IMR-90 (cell line): ENCODE measurements around the gene CDH26. TPM values are rescaled to one million over a fixed set of nuclear protein-coding genes. Genes with fewer than 3 reads are reported as not detected.
A peak's percentile ranks its signal among the peaks of the same experiment; 100 is the strongest.

Experiments used
- ATAC-seq: fragments of 200-7000 bp; cut with Tn5 transposase; 2 replicates; pipeline ENCODE4 v1.9.1; 2020; ENCODE audit warnings: low read depth, mild to moderate bottlenecking, moderate library complexity
- BruUV-seq: library from RNA; stranded (reverse); fragments of 400-500 nt; replicated peaks from 2 replicates; lab custom pipeline; 2021; lab: Mats Ljungman, UMichigan
- CTCF ChIA-PET: fragments of 300-600 bp; formaldehyde crosslinking; extraction: SDS; loops from one replicate; lab custom pipeline; 2021; ENCODE audit warnings: antibody characterized with exemption; lab: Yijun Ruan, JAX
- POLR2A ChIA-PET: fragments of 300-600 bp; sonication (Branson Sonifier 250); formaldehyde crosslinking; loops from one replicate; lab custom pipeline; 2022; ENCODE audit warnings: antibody characterized with exemption; ENCODE audit not compliant: unreplicated experiment; lab: Charles Lee
- DNase-seq: peaks from one replicate; pipeline ENCODE4 v3.0.0; 2013
- H2AFZ ChIP-seq: replicated peaks from 2 replicates; pipeline ENCODE3; 2013; ENCODE audit warnings: low read length, mild to moderate bottlenecking; ENCODE audit not compliant: poor library complexity
- H2AK5ac ChIP-seq: 2 replicates; pipeline ENCODE4 v1.6.1; 2013; ENCODE audit warnings: low read depth, low read length, inconsistent platforms
- H2AK9ac ChIP-seq: replicated peaks from 2 replicates; pipeline ENCODE3; 2013; ENCODE audit warnings: mild to moderate bottlenecking, low read depth, low read length, moderate library complexity; ENCODE audit not compliant: poor library complexity
- H2BK120ac ChIP-seq: 2 replicates; pipeline ENCODE4 v1.6.1; 2013; ENCODE audit warnings: low read depth, low read length, inconsistent platforms
- H2BK15ac ChIP-seq: 3 replicates; pipeline ENCODE4 v1.6.1; 2013; ENCODE audit warnings: low read depth, low read length, inconsistent platforms
- H2BK20ac ChIP-seq: 2 replicates; pipeline ENCODE4 v1.6.1; 2013; ENCODE audit warnings: low read depth, mild to moderate bottlenecking, inconsistent platforms, low read length, moderate library complexity
- H2BK5ac ChIP-seq: 2 replicates; pipeline ENCODE4 v1.6.1; 2013; ENCODE audit warnings: mild to moderate bottlenecking, low read depth, low read length, inconsistent platforms; ENCODE audit not compliant: poor library complexity, severe bottlenecking
- H3K14ac ChIP-seq: replicated peaks from 2 replicates; pipeline ENCODE4 v1.6.1; 2013; ENCODE audit warnings: low read depth, low read length, inconsistent platforms
- H3K18ac ChIP-seq: 2 replicates; pipeline ENCODE4 v1.6.1; 2013; ENCODE audit warnings: low read depth, low read length, control low read depth
- H3K23ac ChIP-seq: 2 replicates; pipeline ENCODE4 v1.6.1; 2013; ENCODE audit warnings: low read depth, low read length, inconsistent platforms
- H3K27ac ChIP-seq: 2 replicates; pipeline ENCODE4 v1.5.1; 2013; ENCODE audit warnings: mild to moderate bottlenecking, control low read depth, low read length; ENCODE audit not compliant: insufficient read depth
- H3K27me3 ChIP-seq: 2 replicates; pipeline ENCODE4 v1.6.1; 2013; ENCODE audit warnings: low read length; ENCODE audit not compliant: control insufficient read depth, insufficient read depth
- H3K36me3 ChIP-seq: 2 replicates; pipeline ENCODE4 v1.6.1; 2013; ENCODE audit warnings: low read length, mixed read lengths; ENCODE audit not compliant: control insufficient read depth, insufficient read depth
- H3K4ac ChIP-seq: 2 replicates; pipeline ENCODE4 v1.6.1; 2013; ENCODE audit warnings: low read depth, low read length, inconsistent platforms
- H3K4me1 ChIP-seq: 2 replicates; pipeline ENCODE4 v1.6.1; 2013; ENCODE audit warnings: low read length, mixed read lengths; ENCODE audit not compliant: control insufficient read depth, insufficient read depth
- H3K4me2 ChIP-seq: 2 replicates; pipeline ENCODE4 v1.6.1; 2013; ENCODE audit warnings: low read depth, mild to moderate bottlenecking, control low read depth, low read length, moderate library complexity
- H3K4me3 ChIP-seq: 2 replicates; pipeline ENCODE4 v1.5.1; 2013; ENCODE audit warnings: low read depth, mild to moderate bottlenecking, control low read depth, low read length, moderate library complexity; ENCODE audit not compliant: insufficient read depth
- H3K56ac ChIP-seq: 2 replicates; pipeline ENCODE4 v1.6.1; 2013; ENCODE audit warnings: low read length, inconsistent platforms; ENCODE audit not compliant: insufficient read depth; ENCODE audit errors: extremely low read depth
- H3K79me1 ChIP-seq, 2 experiments: 2 replicates each; pipeline ENCODE4 v1.6.1; 2013; ENCODE audit warnings: low read length in 2 of 2, inconsistent platforms in 1 of 2, low read depth in 1 of 2
- H3K9ac ChIP-seq: 2 replicates; pipeline ENCODE4 v1.6.1; 2013; ENCODE audit warnings: low read depth, low read length, control low read depth
- H3K9me1 ChIP-seq: 2 replicates; pipeline ENCODE4 v1.6.1; 2013; ENCODE audit warnings: low read length, inconsistent platforms; ENCODE audit not compliant: insufficient read depth
- H3K9me3 ChIP-seq: 2 replicates; pipeline ENCODE4 v1.6.1; 2013; ENCODE audit warnings: low read length; ENCODE audit not compliant: control insufficient read depth, insufficient read depth
- H4K20me1 ChIP-seq: 2 replicates; pipeline ENCODE4 v1.6.1; 2013; ENCODE audit warnings: low read length, inconsistent platforms; ENCODE audit not compliant: insufficient read depth
- H4K5ac ChIP-seq: 2 replicates; pipeline ENCODE4 v1.6.1; 2013; ENCODE audit warnings: mild to moderate bottlenecking, low read depth, low read length, control low read depth
- H4K8ac ChIP-seq, 2 experiments: 2 replicates each; pipeline ENCODE4 v1.6.1; 2013; ENCODE audit warnings: low read depth in 2 of 2, low read length in 2 of 2, control low read depth in 1 of 2, inconsistent platforms in 1 of 2
- H4K91ac ChIP-seq: 2 replicates; pipeline ENCODE4 v1.6.1; 2013; ENCODE audit warnings: low read depth, low read length, inconsistent platforms; ENCODE audit not compliant: insufficient read depth
- SMC3 ChIP-seq: fragments of 150-350 bp; IDR thresholded peaks from 2 replicates; pipeline ENCODE4 v1.6.1; 2016; ENCODE audit warnings: low read depth, mild to moderate bottlenecking, antibody characterized with exemption, low read length, moderate library complexity
- USF2 ChIP-seq: fragments of 150-350 bp; IDR thresholded peaks from 2 replicates; pipeline ENCODE4 v1.6.1; 2017; ENCODE audit warnings: mild to moderate bottlenecking, antibody characterized with exemption, low read length, low read depth
- WGBS, 2 experiments: methylation state at CpG; one replicate each; pipeline versions ENCODE4 v1.1.5 to v1.1.7; 2013; ENCODE audit warnings: missing lambda C conversion rate in 2 of 2; ENCODE audit not compliant: insufficient read length in 1 of 2; ENCODE audit errors: extremely low coverage in 2 of 2; 5-methylcytosine and 5-hydroxymethylcytosine counted together
- dilution Hi-C: fragments of 300-500 bp; cut with HindIII; formaldehyde crosslinking; loops from one replicate; pipeline ENCODE4 v1.14.3; 2018; ENCODE audit warnings: low sequenced_read_pairs; ENCODE audit not compliant: unreplicated experiment
- in situ Hi-C: fragments of 300-500 bp; cut with MboI; formaldehyde crosslinking; loops from 3 replicates; pipeline ENCODE4 v1.14.3; 2019; ENCODE audit warnings: low sequenced_read_pairs, inconsistent platforms, mixed read lengths
- intact Hi-C: fragments of 100-400 bp; cut with micrococcal nuclease; formaldehyde crosslinking; loops from 2 replicates; pipeline ENCODE4 v1.10.0; 2022
- polyA plus RNA-seq, 3 experiments: library from polyadenylated mRNA; depleted of rRNA; stranded (reverse); fragments of >200 nt; gene quantifications; 2 replicates each; pipeline ENCODE4 v1.2.3, GENCODE V29; 2012; ENCODE audit warnings: low replicate concordance in 1 of 3
- total RNA-seq: library from RNA; depleted of rRNA; stranded (reverse); fragments of >200 nt; gene quantifications from 2 replicates; pipeline ENCODE4 v1.2.3, GENCODE V29; 2012

Gene CDH26
- total and polyA plus RNA-seq, 2 of the 4 experiments (the other 2 are of a cell fraction), result not detected

GRCh38 chr20:60048634-60049521, 90.7 kb downstream of the CDH26 start:
- Histone ChIP-seq H3K9me3 (no peaks in the 10 kb centered on the region), H3K4ac (no peak overlapping the region), H4K91ac (no peak overlapping the region), H3K79me1 (no peaks in the 10 kb centered on the region), H3K4me3 (no peak overlapping the region), H3K23ac (no peak overlapping the region), H4K5ac (no peak overlapping the region), H4K20me1 (no peaks in the 10 kb centered on the region), H3K56ac (no peak overlapping the region), H3K36me3 (no peaks in the 10 kb centered on the region), H3K9ac (no peak overlapping the region), H2BK5ac (peak overlapping the region; percentile 34), H3K27ac (no peak overlapping the region), H4K8ac (no peak overlapping the region), H2BK15ac (0 out of 3 replicates have a peak overlapping the region, but pooled peaks have one; percentile 34), H2BK120ac (peak overlapping the region; percentile 26; the same call in 1 of the 2 replicates), H3K14ac (0 out of 2 replicates have a peak overlapping the region, but pooled peaks have one; percentile 52), H3K4me2 (no peak overlapping the region), H2AK5ac (peak overlapping the region; percentile 85; the same call in 1 of the 2 replicates), H2AK9ac (no peak overlapping the region), H3K27me3 (peaks cover 8% of the 10 kb centered on the region), H2BK20ac (peak overlapping the region; percentile 39; the same call in 1 of the 2 replicates), H3K4me1 (peaks cover 19% of the 10 kb centered on the region), H2AFZ (peak overlapping the region; percentile 48), H3K9me1 (peaks cover 4% of the 10 kb centered on the region; the same call in 1 of the 2 replicates), H3K18ac (peak overlapping the region; percentile 54; the same call in 1 of the 2 replicates)
- DNase-seq (no peak), ATAC-seq (no peak)
- POLR2A ChIA-PET, result no interaction called here
- CTCF ChIA-PET, result interaction anchor here (1.6 kb wide), 1 partner anchor 9 kb away, joined by 5 read pairs; no protein-coding TSS in a partner anchor
- dilution Hi-C loops, result no loop called here
- 80% methylated on average over 1 of the region's 11 CpGs; no CpG with 5 or more reads in 1 of the 2 experiments for WGBS, 2 experiments
- BruUV-seq, result no TSS peak
- in situ Hi-C loops, result no loop called here
- intact Hi-C loops, result no loop called here
- peak; percentile 83 for TF ChIP-seq USF2
- no peak for TF ChIP-seq SMC3
